ENCODE data around the gene EEF1B2. TPM values are rescaled to one million over a fixed set of nuclear protein-coding genes. Genes with fewer than 3 reads are reported as not detected.

The EEF1B2 gene
- total and polyA plus RNA-seq, 10 donors, result 351 to 1,930 (median 556) TPM

- no peaks in the 10 kb centered on the region for H3K4me1 ChIP-seq
- no peaks in the 10 kb centered on the region for H3K9me3 ChIP-seq
- no peak overlapping the region for H3K4me3 ChIP-seq
- DNase-seq, result no peak
- TF ChIP-seq CTCF (IDR thresholded peaks at IDR 0.05 in 8 of 11, conservative IDR thresholded peaks at IDR 0.05 in 3 of 11) (no peak), POLR2A (IDR thresholded peaks at IDR 0.05) (no peak), POLR2AphosphoS5 (IDR thresholded peaks at IDR 0.05) (no peak)
- H3K27ac ChIP-seq, result no peak overlapping the region
- H3K36me3 ChIP-seq, result peaks cover 12 to 100% (median 91%) of the 10 kb centered on the region in 6 donors
- no peaks in the 10 kb centered on the region for H3K27me3 ChIP-seq (replicated peaks in 1 of 7)
- intact Hi-C loops (cut with DNase I; ENCODE audit: low total_unique reads), result no loop called here
- 96 to 98% (median 96%) methylated on average over 2 of the region's 2 CpGs for WGBS, 5 donors
Measured at GRCh38 chr2:206144383-206144782, 15.3 kb upstream of the EEF1B2 start.

GRCh38 chr2:206145665-206146064, 14.0 kb upstream of the EEF1B2 start:
- Histone ChIP-seq H3K4me3 (no peak overlapping the region), H3K36me3 (peaks cover 10 to 100% (median 80%) of the 10 kb centered on the region in 6 donors), H3K27ac (no peak overlapping the region), H3K9me3 (no peaks in the 10 kb centered on the region), H3K4me1 (peaks cover 0 to 3% (median 0%) of the 10 kb centered on the region in 6 donors), H3K27me3 (replicated peaks in 1 of 7) (no peaks in the 10 kb centered on the region)
- intact Hi-C loops (cut with DNase I; ENCODE audit: low total_unique reads), result no loop called here
- TF ChIP-seq CTCF (IDR thresholded peaks at IDR 0.05 in 8 of 11, conservative IDR thresholded peaks at IDR 0.05 in 3 of 11) (no peak), POLR2AphosphoS5 (IDR thresholded peaks at IDR 0.05) (no peak), POLR2A (IDR thresholded peaks at IDR 0.05) (no peak)
- no peak for DNase-seq
- WGBS, 5 donors, result 77 to 88% (median 80%) methylated on average over 5 of the region's 5 CpGs

GRCh38 chr2:206149330-206149729, 10.4 kb upstream of the EEF1B2 start:
- Histone ChIP-seq H3K4me3 (no peak overlapping the region), H3K4me1 (peaks cover 0 to 18% (median 10%) of the 10 kb centered on the region in 6 donors), H3K36me3 (peaks cover 7 to 92% (median 51%) of the 10 kb centered on the region in 6 donors), H3K9me3 (no peaks in the 10 kb centered on the region), H3K27ac (no peak overlapping the region), H3K27me3 (replicated peaks in 1 of 7) (no peaks in the 10 kb centered on the region)
- 83 to 95% (median 90%) methylated on average over 1 of the region's 1 CpG for WGBS, 5 donors
- intact Hi-C loops (cut with DNase I; ENCODE audit: low total_unique reads), result no loop called here
- TF ChIP-seq POLR2AphosphoS5 (IDR thresholded peaks at IDR 0.05), result no peak
- TF ChIP-seq CTCF (IDR thresholded peaks at IDR 0.05 in 8 of 11, conservative IDR thresholded peaks at IDR 0.05 in 3 of 11), result no peak
- no peak for TF ChIP-seq POLR2A (IDR thresholded peaks at IDR 0.05)
- DNase-seq, result no peak

DNA sequence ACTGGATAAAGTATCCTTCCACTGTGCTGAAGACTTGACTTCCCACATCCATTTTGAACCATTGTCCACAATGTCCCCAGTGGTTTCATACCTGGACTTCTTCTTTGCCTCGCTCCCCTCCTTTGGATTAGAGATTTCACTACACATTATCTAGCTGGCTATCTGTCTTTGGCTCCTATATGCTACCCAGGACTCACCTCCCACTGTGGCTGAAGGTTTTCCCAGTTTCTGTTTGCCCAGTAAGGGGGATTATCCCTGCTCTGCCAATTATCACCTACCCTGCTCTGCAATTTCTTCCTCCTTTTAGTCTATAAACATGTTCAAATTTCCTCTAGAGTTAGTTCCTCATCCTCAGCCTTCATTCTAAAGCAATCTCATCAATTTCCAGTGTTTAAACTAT, 9.5 kb upstream of the EEF1B2 start:
- H3K27ac ChIP-seq, result no peak overlapping the region
- no peaks in the 10 kb centered on the region for H3K9me3 ChIP-seq
- peaks cover 7 to 90% (median 43%) of the 10 kb centered on the region in 6 donors for H3K36me3 ChIP-seq
- intact Hi-C loops (cut with DNase I; ENCODE audit: low total_unique reads), result loop anchor here (10.0 kb wide), 1 partner anchor 65 kb away; the partner anchor contains the start of gene INO80D
- peaks cover 0 to 27% (median 12%) of the 10 kb centered on the region in 6 donors for H3K4me1 ChIP-seq
- whole genome bisulfite sequencing, 5 donors, result 88 to 100% (median 96%) methylated on average over 1 of the region's 1 CpG
- no peaks in the 10 kb centered on the region for H3K27me3 ChIP-seq (replicated peaks in 1 of 7)
- DNase-seq, result no peak
- no peak overlapping the region for H3K4me3 ChIP-seq
- TF ChIP-seq POLR2A (IDR thresholded peaks at IDR 0.05) (no peak), POLR2AphosphoS5 (IDR thresholded peaks at IDR 0.05) (no peak), CTCF (IDR thresholded peaks at IDR 0.05 in 8 of 11, conservative IDR thresholded peaks at IDR 0.05 in 3 of 11) (no peak)
